ENCODE data around the gene CATSPER2. TPM values are rescaled to one million over a fixed set of nuclear protein-coding genes. Genes with fewer than 3 reads are reported as not detected.

CATSPER2 gene
- polyA plus RNA-seq, 1 experiment: 1.1 TPM

Small RNAs within 50 kb of the gene (small RNA-seq; reads per million reads assigned to genes)
- gene PDIA3P2 (ENCODE audit: insufficient read length, low read depth, low replicate concordance) (not detected), gene RNU6-554P (ENCODE audit: insufficient read length, low read depth, low replicate concordance) (not detected), gene RNU6-610P (ENCODE audit: insufficient read length, low read depth, low replicate concordance) (not detected)

Other genes with a start within 250 kb of the CATSPER2 start
- gene TP53BP1, start 155.7 kb downstream of the CATSPER2 start, polyA plus RNA-seq (2011; rRNA removed): 48.3 and 59.9 TPM in 2 replicates
- gene MAP1A, start 131.2 kb downstream of the CATSPER2 start, polyA plus RNA-seq (2011; rRNA removed): 32.9 and 54.0 TPM in 2 replicates
- gene PPIP5K1, start 58.6 kb downstream of the CATSPER2 start, polyA plus RNA-seq (2011; rRNA removed): 24.1 and 29.2 TPM in 2 replicates
- gene CKMT1B, start 54.8 kb downstream of the CATSPER2 start, polyA plus RNA-seq (2011; rRNA removed): 0.12 and 0.25 TPM in 2 replicates
- gene STRC, start 30.0 kb downstream of the CATSPER2 start, polyA plus RNA-seq (2011; rRNA removed): not detected in 2 replicates
- 0.17 TPM in 1 of 2 replicates, not detected in the other for gene CKMT1A, start 45.0 kb upstream of the CATSPER2 start, polyA plus RNA-seq (2011; rRNA removed)
- 199 and 425 TPM in 2 replicates for gene PDIA3, start 97.6 kb upstream of the CATSPER2 start, polyA plus RNA-seq (2011; rRNA removed)
- gene ELL3, start 128.1 kb upstream of the CATSPER2 start, polyA plus RNA-seq (2011; rRNA removed): 1.2 and 2.0 TPM in 2 replicates
- 848 and 929 TPM in 2 replicates for gene SERF2, start 143.5 kb upstream of the CATSPER2 start, polyA plus RNA-seq (2011; rRNA removed)
- 0.04 TPM in 1 of 2 replicates, not detected in the other for gene SERINC4, start 151.4 kb upstream of the CATSPER2 start, polyA plus RNA-seq (2011; rRNA removed)
- 3.4 and 7.8 TPM in 2 replicates for gene HYPK, start 151.8 kb upstream of the CATSPER2 start, polyA plus RNA-seq (2011; rRNA removed)
- 13.1 and 23.4 TPM in 2 replicates for gene MFAP1, start 175.8 kb upstream of the CATSPER2 start, polyA plus RNA-seq (2011; rRNA removed)
- 1.5 and 3.4 TPM in 2 replicates for gene WDR76, start 178.2 kb upstream of the CATSPER2 start, polyA plus RNA-seq (2011; rRNA removed)

Data from BJ (cell line).